Amniotic epithelial cell (primary cell): ENCODE results near the gene BARD1.
"Not testable (repeated sequence)": the region's sequence is repeated elsewhere in the genome, so short reads cannot be mapped to it uniquely, and the experiment has no call there.

Experiments used
- DNase-seq: peaks from one replicate; pipeline ENCODE4 v3.0.0-alpha.2; 2010; ENCODE audit warnings: low read depth

BARD1 gene

DNA sequence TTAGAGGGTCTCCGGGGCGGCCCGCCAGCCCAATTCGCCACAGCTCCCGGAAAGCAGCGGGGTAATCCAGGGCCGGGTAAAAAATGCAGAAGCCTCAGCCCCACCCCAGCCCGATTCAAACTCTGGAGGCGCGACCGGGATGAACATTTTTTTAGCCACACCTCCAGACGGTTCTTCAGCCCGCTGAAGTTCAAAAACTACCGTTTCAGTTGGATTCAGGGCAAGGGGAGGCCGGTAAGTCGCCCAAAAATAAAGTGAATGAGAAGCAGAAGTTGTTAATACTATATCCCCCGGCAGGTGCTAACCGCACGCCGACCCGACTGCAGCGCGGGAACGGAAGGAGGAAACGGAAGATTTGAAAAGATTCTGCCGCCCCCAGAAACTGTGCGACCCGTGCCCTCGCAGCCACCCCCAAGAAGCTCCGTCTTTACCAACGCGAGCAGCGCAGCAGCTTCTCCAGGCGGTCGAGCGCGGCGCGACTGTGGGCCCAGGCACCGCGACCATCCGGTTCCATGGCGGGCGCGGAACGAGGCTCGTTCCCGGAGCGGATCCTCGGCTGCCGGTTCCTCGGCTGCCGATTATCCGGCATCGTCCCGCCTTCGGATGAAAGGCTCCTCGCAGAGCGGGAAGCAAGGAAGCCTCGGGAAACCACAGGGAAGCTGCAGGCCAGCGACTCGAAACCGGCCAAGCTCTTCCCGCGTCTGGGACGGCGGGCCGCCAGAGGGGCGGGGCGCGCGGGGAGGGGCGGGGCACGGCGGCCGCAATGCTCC is at the start of gene BARD1:
Gene BARD1, minus strand, starts transcription at position 703 of the 770 bp plus-strand sequence. Its CDS starts 114 bp downstream, at position 589.
- DNase-seq = peak; percentile 52

- peak; percentile 32 for DNase-seq
Observed at GRCh38 chr2:214856137-214856536, 46.7 kb upstream of the BARD1 start.

DNA sequence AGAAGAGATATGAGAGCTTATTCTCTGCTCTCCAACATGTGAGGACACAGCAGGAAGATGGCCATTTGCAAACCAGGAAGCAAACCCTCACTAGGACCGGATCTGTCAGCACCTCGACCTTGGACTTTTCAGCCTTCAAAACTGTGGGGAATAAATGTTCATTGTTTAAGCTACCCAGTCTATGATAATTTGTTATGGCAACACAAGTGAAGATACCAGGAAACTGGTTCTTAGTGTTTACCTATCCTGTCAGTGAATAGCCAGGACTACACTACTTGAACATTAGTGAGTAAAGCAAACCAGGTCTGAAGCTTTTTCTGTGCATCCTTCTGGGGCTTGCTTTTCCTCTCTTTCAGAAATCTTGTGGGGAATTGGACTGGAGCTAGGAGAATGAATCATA is 44.4 kb upstream of the BARD1 start:
- no peak for DNase-seq

GRCh38 chr2:214843823-214844222 is 34.3 kb upstream of the BARD1 start:
- no peak for DNase-seq

GRCh38 chr2:214839464-214839863 is 30.0 kb upstream of the BARD1 start:
- no peak for DNase-seq

- no peak for DNase-seq
Observed at GRCh38 chr2:214837466-214837865, 28.0 kb upstream of the BARD1 start.

- no peak for DNase-seq
Observed at GRCh38 chr2:214836568-214836967, 27.1 kb upstream of the BARD1 start.

GRCh38 chr2:214830794-214831346 is 21.4 kb upstream of the BARD1 start:
- peak; percentile 45 for DNase-seq

DNA sequence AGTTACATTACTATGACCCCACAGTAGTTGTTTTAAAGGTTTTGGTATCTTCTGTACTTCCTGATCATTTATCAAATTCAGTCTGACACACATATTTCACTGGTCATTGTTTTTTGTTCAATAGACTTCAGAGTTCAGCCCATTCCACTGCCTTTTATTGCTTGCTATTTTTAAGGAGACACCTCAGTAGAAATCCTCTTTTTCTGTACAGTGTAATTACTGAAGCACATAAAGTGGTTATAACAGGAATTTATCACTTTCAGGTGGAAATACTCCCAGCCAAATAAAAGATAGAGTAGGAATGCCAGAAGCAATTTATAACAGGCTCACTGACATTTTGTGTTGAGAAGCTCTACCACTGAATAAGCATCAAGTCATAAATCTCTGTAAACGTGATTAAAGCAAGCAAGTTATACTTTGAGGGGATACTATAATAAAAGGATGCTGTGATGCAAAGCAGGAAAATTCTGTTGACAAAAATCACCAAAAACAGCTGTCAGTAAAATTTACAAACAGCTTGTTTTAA is 6.6 kb upstream of the BARD1 start:
- no peak for DNase-seq

GRCh38 chr2:214810671-214811070 is 1.2 kb upstream of the BARD1 start:
- peak; percentile 5 for DNase-seq

DNA sequence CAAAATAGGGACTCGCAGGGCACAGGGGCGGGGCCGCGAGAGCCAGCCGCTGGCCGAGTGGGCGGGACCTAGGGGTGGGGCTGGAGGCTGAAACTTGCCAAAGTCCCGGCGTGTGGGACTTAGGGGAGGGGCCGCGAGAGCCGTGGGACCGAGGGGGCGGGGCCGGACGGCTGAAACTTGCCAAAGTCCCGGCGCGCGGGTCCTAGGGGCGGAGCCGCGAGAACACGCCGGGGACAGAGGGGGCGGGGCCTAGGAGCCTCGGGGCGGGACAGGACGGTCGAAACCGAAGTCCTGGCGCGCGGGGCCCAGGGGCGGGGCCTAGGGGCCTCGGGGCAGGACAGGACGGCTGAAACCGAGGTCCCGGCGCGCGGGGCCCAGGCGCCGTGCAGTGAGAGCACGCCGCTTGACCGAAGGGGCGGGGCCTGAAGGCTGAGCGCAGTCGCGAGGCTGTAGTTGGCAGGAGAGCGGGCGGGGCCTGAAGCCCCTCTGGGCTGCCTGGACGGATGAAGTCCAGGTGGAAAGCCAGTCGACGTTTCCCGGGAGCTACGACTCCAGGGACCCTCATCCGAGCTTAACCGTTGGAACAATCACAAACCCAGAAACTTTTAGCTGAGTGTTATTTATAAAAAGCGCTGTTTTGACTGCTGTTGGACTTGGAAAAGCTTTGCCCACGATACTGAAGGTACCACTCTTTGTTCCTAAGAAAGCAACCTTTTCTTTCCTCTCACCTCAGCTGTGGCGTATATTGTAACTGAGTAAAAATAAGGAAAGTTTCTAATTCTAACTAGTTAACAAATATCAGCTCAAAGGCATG is 475 bp upstream of the BARD1 start:
- peak; percentile 95 for DNase-seq

DNA sequence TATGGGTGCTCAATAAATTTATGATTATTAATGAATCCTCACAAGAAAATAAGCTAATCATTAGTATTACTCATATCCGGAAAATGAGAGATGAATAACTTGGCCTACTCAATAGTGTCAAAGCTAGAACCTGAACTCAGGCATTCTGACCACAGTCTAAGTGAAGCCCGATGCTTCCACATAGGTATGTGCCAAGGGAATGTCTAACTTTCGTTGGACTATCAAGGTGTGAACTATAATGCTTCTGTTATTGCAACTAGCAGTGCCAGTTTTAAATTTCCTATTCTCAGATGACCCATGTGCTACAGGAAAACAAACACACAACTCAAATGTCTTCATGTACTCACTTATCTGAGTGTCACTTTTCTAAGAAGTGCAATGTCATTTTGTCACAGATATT is 1.8 kb downstream of the BARD1 start:
- DNase-seq = peak; percentile 7

DNA sequence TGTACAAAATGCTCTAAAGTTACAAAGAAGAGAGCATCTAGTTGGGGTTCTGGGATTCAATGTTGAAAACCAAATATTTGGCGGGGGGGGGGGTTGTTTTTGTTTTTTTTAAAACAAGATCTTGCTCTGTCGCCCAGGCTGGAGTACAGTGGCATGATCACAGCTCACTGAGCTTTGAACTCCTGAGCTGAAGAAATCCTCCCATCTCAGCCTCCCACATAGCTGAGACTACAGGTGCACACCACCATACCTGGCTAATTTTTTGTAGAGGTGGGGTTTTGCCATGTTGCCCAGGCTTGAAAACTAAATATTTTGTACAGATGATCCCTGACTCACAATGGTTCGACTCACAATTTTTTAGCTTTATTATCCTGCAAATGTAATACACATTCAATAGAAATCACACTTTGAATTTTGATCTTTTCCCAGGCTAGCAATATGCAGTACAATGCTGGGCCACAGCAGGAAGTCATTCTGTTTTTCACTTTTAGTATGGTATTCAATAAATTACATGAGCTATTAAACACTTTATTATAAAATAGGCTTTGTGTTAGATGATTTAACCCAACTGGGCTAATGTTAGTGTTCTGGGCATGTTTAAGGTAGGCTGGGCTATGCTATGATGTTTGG is 7.6 kb downstream of the BARD1 start:
- no peak for DNase-seq

GRCh38 chr2:214801068-214801467 is 8.4 kb downstream of the BARD1 start:
- peak; percentile 13 for DNase-seq

DNA sequence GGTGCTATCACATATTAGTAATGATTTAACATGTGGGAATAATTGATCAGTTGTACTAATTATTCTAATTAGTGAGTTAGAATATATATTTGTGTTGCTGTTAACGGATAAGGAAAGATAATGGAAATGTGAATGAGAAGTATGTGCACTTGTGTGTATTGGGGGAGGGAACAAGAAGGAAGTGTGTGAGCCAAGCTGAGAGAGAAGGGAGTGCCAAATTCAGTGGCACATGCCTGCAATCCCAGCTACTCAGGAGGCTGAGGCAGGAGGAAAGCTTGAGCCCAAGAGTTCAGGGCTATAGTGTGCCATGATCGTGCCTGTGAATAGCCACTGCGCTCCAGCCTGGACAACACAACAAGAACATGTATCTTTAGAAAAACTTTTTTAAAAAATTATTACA is 9.3 kb downstream of the BARD1 start:
- no peak for DNase-seq

GRCh38 chr2:214796911-214797310 is 12.6 kb downstream of the BARD1 start:
- no peak for DNase-seq

- not testable (repeated sequence) for DNase-seq
Observed at GRCh38 chr2:214783181-214783580, 26.3 kb downstream of the BARD1 start.

DNA sequence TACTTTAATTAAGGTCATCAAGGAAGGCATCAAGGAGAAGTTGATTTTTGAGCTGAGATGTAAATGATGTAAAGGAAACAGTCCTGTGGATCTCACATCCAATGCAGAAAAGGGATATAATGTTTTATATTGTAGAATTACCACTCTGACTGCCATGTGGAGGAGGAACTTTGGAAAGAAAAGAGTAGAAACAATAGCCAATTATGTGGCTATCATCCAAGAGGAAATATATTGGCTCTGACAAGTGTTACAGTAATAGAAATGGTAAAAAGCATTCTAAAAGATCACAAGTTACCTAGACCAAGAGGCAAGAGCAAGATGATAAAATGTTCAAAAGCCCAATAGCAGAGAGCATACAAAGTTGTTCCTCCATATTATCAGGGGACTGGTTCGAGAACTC is 26.8 kb downstream of the BARD1 start:
- DNase-seq = no peak

DNA sequence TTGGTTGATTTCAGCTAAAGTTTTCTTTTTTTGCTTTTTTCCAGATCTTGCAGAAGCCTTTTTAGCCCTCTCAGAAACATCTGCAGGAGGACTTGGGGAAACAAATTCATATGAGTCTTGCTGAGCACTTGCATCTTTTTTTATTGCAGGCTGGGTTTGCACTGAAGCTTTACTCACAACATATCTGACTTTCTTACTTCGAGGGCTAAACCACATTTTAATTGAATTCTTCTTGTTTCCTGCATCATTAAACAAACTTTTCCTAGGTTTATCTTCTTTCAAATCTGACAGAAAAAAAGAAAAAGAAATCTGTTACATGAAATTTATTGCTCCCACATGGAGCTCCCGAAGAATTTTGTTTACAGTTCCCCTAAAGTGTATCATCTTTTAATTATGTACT is 28.3 kb downstream of the BARD1 start:
- no peak for DNase-seq

DNA sequence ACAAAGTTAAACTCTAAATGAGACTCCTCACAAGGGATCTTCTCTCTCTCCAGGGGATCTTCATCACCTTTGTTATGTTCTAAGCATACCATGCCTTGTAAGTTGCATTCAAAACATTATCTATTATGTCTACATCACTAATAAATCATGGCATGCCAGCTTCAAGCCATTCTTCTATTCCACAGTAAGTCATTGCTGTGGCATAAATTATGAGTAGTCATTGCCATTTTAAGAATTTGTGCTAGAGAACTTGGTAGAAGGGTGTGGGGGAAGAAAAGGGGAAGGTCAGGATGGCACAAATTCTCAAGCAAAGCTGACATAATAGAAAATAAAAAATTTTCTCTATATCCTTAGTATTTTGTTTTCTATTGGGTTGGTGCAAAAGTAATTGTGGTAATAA is 33.5 kb downstream of the BARD1 start:
- DNase-seq = no peak

DNA sequence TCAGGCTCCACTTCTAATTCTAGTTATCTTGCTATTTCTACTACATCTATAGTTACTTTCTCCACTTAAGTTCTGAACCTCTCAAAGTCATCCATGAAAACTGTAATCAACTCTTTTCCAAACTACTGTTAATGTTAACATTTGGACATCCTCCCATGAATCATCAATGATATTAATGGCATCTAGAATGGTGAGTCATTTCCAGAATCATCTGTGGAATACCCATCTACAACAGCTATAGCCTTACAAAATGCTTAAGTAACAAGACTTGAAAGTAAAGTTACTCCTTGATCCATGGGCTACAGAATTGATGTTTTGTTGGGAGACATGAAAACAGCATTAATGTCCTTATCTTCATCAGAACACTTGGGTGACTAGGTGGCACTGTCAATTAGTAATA is 35.4 kb downstream of the BARD1 start:
- DNase-seq = peak; percentile 45

DNA sequence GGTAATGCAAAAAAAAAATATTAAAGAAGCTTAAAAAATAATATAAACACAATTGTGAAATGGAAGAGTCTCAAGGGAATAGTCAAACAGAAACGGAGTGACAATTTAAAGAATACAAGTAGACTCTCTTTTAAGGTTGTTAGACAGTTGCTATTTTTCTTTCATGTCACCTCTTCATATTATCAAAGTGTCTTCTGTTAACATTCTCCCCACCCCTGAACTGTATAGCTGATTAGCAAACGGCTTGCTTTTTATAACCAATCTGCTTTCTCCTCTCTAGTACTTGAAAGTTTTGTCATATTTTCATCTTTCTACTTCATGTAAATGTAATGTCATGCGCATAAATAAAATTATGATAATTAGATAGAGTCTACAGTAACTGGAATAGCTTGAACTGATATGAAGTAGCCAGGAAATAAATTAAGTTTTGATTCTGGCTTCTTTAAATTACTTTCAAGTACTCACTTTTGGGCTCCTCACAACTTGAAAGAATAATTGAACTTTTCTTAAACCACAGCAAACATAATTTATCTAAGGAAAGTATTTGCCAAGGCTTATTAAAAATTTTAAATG is 37.0 kb downstream of the BARD1 start:
- DNase-seq = no peak
